Measurements from ENCODE around the gene INSM1.
"Not testable (repeated sequence)": the region's sequence is repeated elsewhere in the genome, so short reads cannot be mapped to it uniquely, and the experiment has no call there.

DNA sequence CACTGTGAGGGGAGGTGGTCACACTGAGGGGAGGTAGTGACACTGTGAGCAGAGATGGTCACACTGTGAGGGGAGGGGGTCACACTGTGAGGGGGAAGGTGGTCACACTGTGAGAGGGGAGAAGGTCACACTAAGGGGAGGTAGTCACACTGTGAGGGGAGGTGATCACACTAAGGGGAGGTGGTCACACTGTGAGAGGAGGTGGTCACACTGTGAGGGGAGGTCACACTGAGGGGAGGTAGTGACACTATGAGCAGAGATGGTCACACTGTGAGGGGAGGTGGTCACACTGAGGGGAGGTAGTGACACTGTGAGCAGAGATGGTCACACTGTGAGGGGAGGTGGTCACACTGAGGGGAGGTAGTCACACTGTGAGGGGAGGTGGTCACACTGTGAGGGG lies 12.4 kb upstream of the INSM1 start:
- TF ChIP-seq, protein P1, sequence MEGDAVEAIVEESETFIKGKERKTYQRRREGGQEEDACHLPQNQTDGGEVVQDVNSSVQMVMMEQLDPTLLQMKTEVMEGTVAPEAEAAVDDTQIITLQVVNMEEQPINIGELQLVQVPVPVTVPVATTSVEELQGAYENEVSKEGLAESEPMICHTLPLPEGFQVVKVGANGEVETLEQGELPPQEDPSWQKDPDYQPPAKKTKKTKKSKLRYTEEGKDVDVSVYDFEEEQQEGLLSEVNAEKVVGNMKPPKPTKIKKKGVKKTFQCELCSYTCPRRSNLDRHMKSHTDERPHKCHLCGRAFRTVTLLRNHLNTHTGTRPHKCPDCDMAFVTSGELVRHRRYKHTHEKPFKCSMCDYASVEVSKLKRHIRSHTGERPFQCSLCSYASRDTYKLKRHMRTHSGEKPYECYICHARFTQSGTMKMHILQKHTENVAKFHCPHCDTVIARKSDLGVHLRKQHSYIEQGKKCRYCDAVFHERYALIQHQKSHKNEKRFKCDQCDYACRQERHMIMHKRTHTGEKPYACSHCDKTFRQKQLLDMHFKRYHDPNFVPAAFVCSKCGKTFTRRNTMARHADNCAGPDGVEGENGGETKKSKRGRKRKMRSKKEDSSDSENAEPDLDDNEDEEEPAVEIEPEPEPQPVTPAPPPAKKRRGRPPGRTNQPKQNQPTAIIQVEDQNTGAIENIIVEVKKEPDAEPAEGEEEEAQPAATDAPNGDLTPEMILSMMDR (conservative IDR thresholded peaks at IDR 0.05; ENCODE audit: low read depth, low read length) = not testable (repeated sequence)
- TF ChIP-seq EZH2 (IDR thresholded peaks at IDR 0.05; ENCODE audit: borderline replicate concordance, low read depth, low read length, poor library complexity, severe bottlenecking) = not testable (repeated sequence)
